ENCODE results near the gene HACD3. TPM values are rescaled to one million over a fixed set of nuclear protein-coding genes. Genes with fewer than 3 reads are reported as not detected.

The HACD3 gene
- total and polyA plus RNA-seq, 2 donors (not counting 1 experiment from before 2014, with no cell fraction given): 4.5 to 18.8 TPM

- POLR2A ChIA-PET: interaction anchor here (0.6 kb wide), 1 partner anchor 1519 kb away, joined by 9 read pairs; no protein-coding TSS in a partner anchor
- H3K4me3 ChIP-seq (ENCODE audit: control extremely low read depth in 1 of 5, extremely low read depth in 1 of 5, insufficient read depth in 1 of 5, low read depth in 2 of 5, low read length in 4 of 5): no peak overlapping the region
- H3K9ac ChIP-seq (ENCODE audit: low read length): no peak overlapping the region
- Mint-ChIP-seq H3K9me3 (ENCODE audit: insufficient read depth) (no peaks in the 10 kb centered on the region), H3K27me3 (no peaks in the 10 kb centered on the region), H3K4me3 (no peak overlapping the region), H3K27ac (no peak overlapping the region), H3K4me1 (no peaks in the 10 kb centered on the region)
- CTCF ChIA-PET: no interaction called here
- no peaks in the 10 kb centered on the region for H3K27me3 ChIP-seq (replicated peaks in 1 of 4; ENCODE audit: control extremely low read depth in 1 of 4, control insufficient read depth in 3 of 4, insufficient read depth in 4 of 4, low read length in 3 of 4)
- H3K79me2 ChIP-seq (ENCODE audit: control insufficient read depth, insufficient read depth, low read length): no peaks in the 10 kb centered on the region
- H3K36me3 ChIP-seq (replicated peaks in 1 of 2; ENCODE audit: control extremely low read depth in 1 of 2, control insufficient read depth in 1 of 2, extremely low read depth in 1 of 2, insufficient read depth in 2 of 2, low read length in 1 of 2): peaks cover 0 to 3% of the 10 kb centered on the region in 2 experiments
- H4K20me1 ChIP-seq (ENCODE audit: control insufficient read depth, insufficient read depth, low read length, poor library complexity, severe bottlenecking): no peaks in the 10 kb centered on the region
- DNase-seq: no peak
- H2AFZ ChIP-seq (ENCODE audit: insufficient read depth, low read depth, low read length, poor library complexity, severe bottlenecking): no peak overlapping the region
- H3K4me2 ChIP-seq (replicated peaks; ENCODE audit: low read depth, low read length, poor library complexity, severe bottlenecking): no peak overlapping the region
- no peaks in the 10 kb centered on the region for H3K4me1 ChIP-seq (ENCODE audit: control insufficient read depth in 2 of 2, insufficient read depth in 2 of 2, low read length in 2 of 2)
- ATAC-seq (ENCODE audit: low read depth): no peak
- intact Hi-C loops (cut with micrococcal nuclease): no loop called here
- H3K27ac ChIP-seq (ENCODE audit: low read length in 2 of 2): no peak overlapping the region
- no peak for TF ChIP-seq EZH2 (IDR thresholded peaks at IDR 0.05; ENCODE audit: borderline replicate concordance, insufficient read depth, low read depth, low read length, poor library complexity, severe bottlenecking)
- TF ChIP-seq, protein P1, sequence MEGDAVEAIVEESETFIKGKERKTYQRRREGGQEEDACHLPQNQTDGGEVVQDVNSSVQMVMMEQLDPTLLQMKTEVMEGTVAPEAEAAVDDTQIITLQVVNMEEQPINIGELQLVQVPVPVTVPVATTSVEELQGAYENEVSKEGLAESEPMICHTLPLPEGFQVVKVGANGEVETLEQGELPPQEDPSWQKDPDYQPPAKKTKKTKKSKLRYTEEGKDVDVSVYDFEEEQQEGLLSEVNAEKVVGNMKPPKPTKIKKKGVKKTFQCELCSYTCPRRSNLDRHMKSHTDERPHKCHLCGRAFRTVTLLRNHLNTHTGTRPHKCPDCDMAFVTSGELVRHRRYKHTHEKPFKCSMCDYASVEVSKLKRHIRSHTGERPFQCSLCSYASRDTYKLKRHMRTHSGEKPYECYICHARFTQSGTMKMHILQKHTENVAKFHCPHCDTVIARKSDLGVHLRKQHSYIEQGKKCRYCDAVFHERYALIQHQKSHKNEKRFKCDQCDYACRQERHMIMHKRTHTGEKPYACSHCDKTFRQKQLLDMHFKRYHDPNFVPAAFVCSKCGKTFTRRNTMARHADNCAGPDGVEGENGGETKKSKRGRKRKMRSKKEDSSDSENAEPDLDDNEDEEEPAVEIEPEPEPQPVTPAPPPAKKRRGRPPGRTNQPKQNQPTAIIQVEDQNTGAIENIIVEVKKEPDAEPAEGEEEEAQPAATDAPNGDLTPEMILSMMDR (IDR thresholded peaks at IDR 0.05): no peak
- H3K9me3 ChIP-seq (ENCODE audit: control extremely low read depth in 1 of 3, control insufficient read depth in 2 of 3, insufficient read depth in 1 of 3, low read length in 2 of 3): no peaks in the 10 kb centered on the region
Measured at GRCh38 chr15:65623103-65623502, 92.8 kb downstream of the HACD3 start.

DNA sequence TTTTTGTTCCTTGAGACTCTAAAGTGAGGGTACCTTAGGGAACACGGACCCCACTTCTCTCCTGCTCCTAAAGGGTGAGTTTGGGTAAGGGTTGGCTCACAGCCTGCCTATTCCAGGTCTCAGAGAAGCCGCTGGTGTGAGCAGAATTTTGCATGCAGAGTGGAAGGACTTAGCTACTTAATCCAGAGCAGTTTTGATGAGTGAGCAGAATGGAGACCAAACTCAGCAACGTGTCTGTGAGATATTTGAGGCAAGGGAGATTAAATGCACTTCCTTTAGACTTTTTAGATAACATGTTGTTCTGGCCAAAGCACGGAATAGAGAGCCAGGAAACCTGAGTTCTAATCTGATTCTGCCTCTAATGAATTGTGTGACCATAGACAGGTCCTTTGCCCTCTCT, 96.6 kb downstream of the HACD3 start:
- Mint-ChIP-seq H3K9me3 (ENCODE audit: insufficient read depth) (no peaks in the 10 kb centered on the region), H3K4me1 (peaks cover 13% of the 10 kb centered on the region), H3K4me3 (no peak overlapping the region), H3K27ac (no peak overlapping the region), H3K27me3 (no peaks in the 10 kb centered on the region)
- Histone ChIP-seq H3K36me3 (replicated peaks in 1 of 2; ENCODE audit: control extremely low read depth in 1 of 2, control insufficient read depth in 1 of 2, extremely low read depth in 1 of 2, insufficient read depth in 2 of 2, low read length in 1 of 2) (peaks cover 0 to 3% of the 10 kb centered on the region in 2 experiments), H3K4me2 (replicated peaks; ENCODE audit: low read depth, low read length, poor library complexity, severe bottlenecking) (no peak overlapping the region), H3K9me3 (ENCODE audit: control extremely low read depth in 1 of 3, control insufficient read depth in 2 of 3, insufficient read depth in 1 of 3, low read length in 2 of 3) (peaks cover 0 to 2% (median 0%) of the 10 kb centered on the region in 3 donors), H4K20me1 (ENCODE audit: control insufficient read depth, insufficient read depth, low read length, poor library complexity, severe bottlenecking) (no peaks in the 10 kb centered on the region), H3K79me2 (ENCODE audit: control insufficient read depth, insufficient read depth, low read length) (no peaks in the 10 kb centered on the region), H3K27me3 (replicated peaks in 1 of 4; ENCODE audit: control extremely low read depth in 1 of 4, control insufficient read depth in 3 of 4, insufficient read depth in 4 of 4, low read length in 3 of 4) (no peaks in the 10 kb centered on the region), H3K27ac (ENCODE audit: low read length in 2 of 2) (no peak overlapping the region), H3K4me1 (ENCODE audit: control insufficient read depth in 2 of 2, insufficient read depth in 2 of 2, low read length in 2 of 2) (peaks cover 8 to 10% of the 10 kb centered on the region in 2 donors), H2AFZ (ENCODE audit: insufficient read depth, low read depth, low read length, poor library complexity, severe bottlenecking) (no peak overlapping the region), H3K4me3 (ENCODE audit: control extremely low read depth in 1 of 5, extremely low read depth in 1 of 5, insufficient read depth in 1 of 5, low read depth in 2 of 5, low read length in 4 of 5) (no peak overlapping the region), H3K9ac (ENCODE audit: low read length) (no peak overlapping the region)
- WGBS (ENCODE audit: insufficient coverage): 100% methylated on average over 1 of the region's 4 CpGs
- POLR2A ChIA-PET: no interaction called here
- CTCF ChIA-PET: no interaction called here
- DNase-seq (no peak), ATAC-seq (ENCODE audit: low read depth) (no peak)
- intact Hi-C loops (cut with micrococcal nuclease): no loop called here
- no peak for TF ChIP-seq EZH2 (IDR thresholded peaks at IDR 0.05; ENCODE audit: borderline replicate concordance, insufficient read depth, low read depth, low read length, poor library complexity, severe bottlenecking)
- TF ChIP-seq, protein P1 (IDR thresholded peaks at IDR 0.05): no peak

Small RNA genes lying within 50 kb of the gene (small RNA-seq; reads per million reads assigned to genes)
- gene RF00019 (ENCODE audit: insufficient read length, low read depth, low replicate concordance) (not detected), gene RNU6-19P (ENCODE audit: insufficient read length, low read depth, low replicate concordance) (not detected)

Other genes with a start within 250 kb of the HACD3 start
- 18.2 and 21.6 TPM in 2 replicates for gene PARP16, start 243.6 kb upstream of the HACD3 start, total RNA-seq
- gene PARP16, start 243.6 kb upstream of the HACD3 start, polyA plus RNA-seq: 13.9 and 19.1 TPM in 2 replicates
- not detected in 2 replicates for gene RNU5A-1, start 234.4 kb upstream of the HACD3 start, total RNA-seq
- not detected in 2 replicates for gene RNU5A-1, start 234.4 kb upstream of the HACD3 start, polyA plus RNA-seq
- gene RNU5B-1, start 225.8 kb upstream of the HACD3 start, total RNA-seq: 17.4 and 21.7 TPM in 2 replicates
- not detected in 2 replicates for gene RNU5B-1, start 225.8 kb upstream of the HACD3 start, polyA plus RNA-seq
- gene IGDCC3, start 152.5 kb upstream of the HACD3 start, total RNA-seq: not detected in 2 replicates
- gene IGDCC3, start 152.5 kb upstream of the HACD3 start, polyA plus RNA-seq: not detected in 2 replicates
- not detected in 2 replicates for gene IGDCC4, start 107.5 kb upstream of the HACD3 start, total RNA-seq
- gene IGDCC4, start 107.5 kb upstream of the HACD3 start, polyA plus RNA-seq: 0.09 TPM in 1 of 2 replicates, not detected in the other
- gene DPP8, start 12.8 kb upstream of the HACD3 start, total RNA-seq: 65.2 and 73.7 TPM in 2 replicates
- 17.1 and 28.3 TPM in 2 replicates for gene DPP8, start 12.8 kb upstream of the HACD3 start, polyA plus RNA-seq
- 37.8 and 39.0 TPM in 2 replicates for gene INTS14, start 80.7 kb downstream of the HACD3 start, total RNA-seq
- 19.3 and 25.0 TPM in 2 replicates for gene INTS14, start 80.7 kb downstream of the HACD3 start, polyA plus RNA-seq
- gene SLC24A1, start 91.5 kb downstream of the HACD3 start, total RNA-seq: 6.7 and 8.0 TPM in 2 replicates
- 1.7 and 1.8 TPM in 2 replicates for gene SLC24A1, start 91.5 kb downstream of the HACD3 start, polyA plus RNA-seq

Data from B cell (primary cell).